Measurements from ENCODE around the gene SERPINA12.

DNA sequence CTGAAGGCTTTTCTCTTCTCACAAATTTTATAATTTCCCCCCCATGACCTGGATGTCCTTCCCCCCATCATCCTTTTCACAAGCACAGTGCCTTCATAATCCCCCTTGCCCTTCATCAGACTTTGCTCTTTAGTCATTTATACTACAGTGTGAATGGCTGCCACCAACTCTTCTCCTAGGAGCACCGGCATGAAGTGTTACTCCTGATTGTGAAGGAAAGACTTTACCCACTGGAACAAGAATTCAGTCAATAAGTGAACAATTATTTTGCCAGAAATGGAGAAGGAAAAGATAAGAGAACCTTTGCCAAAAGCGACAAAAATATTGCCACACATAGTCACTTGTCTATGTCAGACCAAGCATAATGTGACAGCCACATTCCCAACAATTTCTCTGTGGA, 38.2 kb downstream of the SERPINA12 start:
- TF ChIP-seq, protein P1, sequence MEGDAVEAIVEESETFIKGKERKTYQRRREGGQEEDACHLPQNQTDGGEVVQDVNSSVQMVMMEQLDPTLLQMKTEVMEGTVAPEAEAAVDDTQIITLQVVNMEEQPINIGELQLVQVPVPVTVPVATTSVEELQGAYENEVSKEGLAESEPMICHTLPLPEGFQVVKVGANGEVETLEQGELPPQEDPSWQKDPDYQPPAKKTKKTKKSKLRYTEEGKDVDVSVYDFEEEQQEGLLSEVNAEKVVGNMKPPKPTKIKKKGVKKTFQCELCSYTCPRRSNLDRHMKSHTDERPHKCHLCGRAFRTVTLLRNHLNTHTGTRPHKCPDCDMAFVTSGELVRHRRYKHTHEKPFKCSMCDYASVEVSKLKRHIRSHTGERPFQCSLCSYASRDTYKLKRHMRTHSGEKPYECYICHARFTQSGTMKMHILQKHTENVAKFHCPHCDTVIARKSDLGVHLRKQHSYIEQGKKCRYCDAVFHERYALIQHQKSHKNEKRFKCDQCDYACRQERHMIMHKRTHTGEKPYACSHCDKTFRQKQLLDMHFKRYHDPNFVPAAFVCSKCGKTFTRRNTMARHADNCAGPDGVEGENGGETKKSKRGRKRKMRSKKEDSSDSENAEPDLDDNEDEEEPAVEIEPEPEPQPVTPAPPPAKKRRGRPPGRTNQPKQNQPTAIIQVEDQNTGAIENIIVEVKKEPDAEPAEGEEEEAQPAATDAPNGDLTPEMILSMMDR (IDR thresholded peaks at IDR 0.05; ENCODE audit: insufficient read depth, low read depth, low read length): no peak
- TF ChIP-seq EZH2 (IDR thresholded peaks at IDR 0.05; ENCODE audit: insufficient read depth, low read length): no peak
